Tibial nerve (tissue), 4 donors: ENCODE results near the gene ERV3-1. TPM values are rescaled to one million over a fixed set of nuclear protein-coding genes. Genes with fewer than 3 reads are reported as not detected.

Experiments used
- DNase-seq, 2 donors: peaks; one replicate each; pipeline ENCODE4 v3.0.0-alpha.2; 2019; ENCODE audit warnings: low spot score in 2 of 2
- H3K27ac ChIP-seq, 4 donors: fragments of 200-600 bp; sonication (generic) in 3 of 4; one replicate each; pipeline ENCODE4 v1.5.1; 2017 to 2019; ENCODE audit warnings: mild to moderate bottlenecking in 1 of 4
- H3K27me3 ChIP-seq, 2 donors: fragments of 200-600 bp; sonication (generic) in 1 of 2; one replicate each; pipeline versions ENCODE4 v1.5.1 to v1.6.0; 2017 to 2019
- H3K36me3 ChIP-seq, 3 donors: fragments of 200-600 bp; sonication (generic); one replicate each; pipeline ENCODE4 v1.5.1; 2018 to 2019
- H3K4me1 ChIP-seq, 4 donors: fragments of 200-600 bp; sonication (generic) in 3 of 4; one replicate each; pipeline ENCODE4 v1.5.1; 2017 to 2019
- H3K4me3 ChIP-seq, 4 donors: fragments of 200-600 bp; sonication (generic) in 3 of 4; one replicate each; pipeline ENCODE4 v1.5.1; 2017 to 2019; ENCODE audit warnings: mild to moderate bottlenecking in 1 of 4, moderate library complexity in 1 of 4
- H3K9me3 ChIP-seq, 4 donors: fragments of 200-600 bp; sonication (generic) in 3 of 4; one replicate each; pipeline ENCODE4 v1.5.1; 2017 to 2019
- CTCF ChIP-seq, 5 experiments: fragments of 200-600 bp in 3 of 5; fragments of 450-650 bp in 2 of 5; sonication (generic) in 3 of 5; IDR thresholded peaks; one replicate each; pipeline ENCODE4 v1.5.1; 2016 to 2019; ENCODE audit warnings: antibody characterized with exemption in 5 of 5, mild to moderate bottlenecking in 3 of 5, moderate library complexity in 2 of 5
- EP300 ChIP-seq, 2 donors: sonication (generic); formaldehyde crosslinking; IDR thresholded peaks; one replicate each; pipeline ENCODE4 v1.6.1; 2017; ENCODE audit warnings: antibody characterized with exemption in 2 of 2, mild to moderate bottlenecking in 1 of 2
- POLR2A ChIP-seq, 2 donors: fragments of 450-650 bp; IDR thresholded peaks; one replicate each; pipeline ENCODE4 v1.6.1; 2017; ENCODE audit warnings: antibody characterized with exemption in 2 of 2, mild to moderate bottlenecking in 2 of 2, moderate library complexity in 2 of 2
- WGBS, 2 donors: methylation state at CpG; one replicate each; pipeline ENCODE4 v1.1.5; 2018; 5-methylcytosine and 5-hydroxymethylcytosine counted together
- total RNA-seq, 4 donors: library from RNA; depleted of rRNA; stranded (reverse); fragments of >200 nt; gene quantifications; one replicate each; pipeline ENCODE4 v1.1.0, GENCODE V29; 2016

The ERV3-1 gene
- total RNA-seq, 4 donors from 2014 or later = 19.2 to 33.9 (median 19.7) TPM

- DNase-seq = no peak
- H3K9me3 ChIP-seq = no peaks in the 10 kb centered on the region
- no peak overlapping the region for H3K4me3 ChIP-seq
- no peak overlapping the region for H3K27ac ChIP-seq
- H3K27me3 ChIP-seq = no peaks in the 10 kb centered on the region
- 74 to 88% methylated on average over 1 of the region's 1 CpG for WGBS, 2 donors
- peaks cover 0 to 41% (median 10%) of the 10 kb centered on the region in 4 donors for H3K4me1 ChIP-seq
- no peak for TF ChIP-seq POLR2A (IDR thresholded peaks at IDR 0.05)
- TF ChIP-seq CTCF (IDR thresholded peaks at IDR 0.05) = no peak
- no peak for TF ChIP-seq EP300 (IDR thresholded peaks at IDR 0.05)
- H3K36me3 ChIP-seq = peaks cover 0 to 16% (median 0%) of the 10 kb centered on the region in 3 donors
Measured at GRCh38 chr7:65004575-65004974, 1.9 kb downstream of the ERV3-1 start.

- no peak for TF ChIP-seq POLR2A (IDR thresholded peaks at IDR 0.05)
- Histone ChIP-seq H3K9me3 (peaks cover 0 to 7% (median 0%) of the 10 kb centered on the region in 4 donors), H3K4me1 (peaks cover 0 to 41% (median 10%) of the 10 kb centered on the region in 4 donors), H3K36me3 (peaks cover 0 to 29% (median 0%) of the 10 kb centered on the region in 3 donors), H3K4me3 (no peak overlapping the region), H3K27me3 (no peaks in the 10 kb centered on the region), H3K27ac (no peak overlapping the region)
- 89 to 95% methylated on average over 2 of the region's 2 CpGs for WGBS, 2 donors
- DNase-seq = no peak
Measured at GRCh38 chr7:65002972-65003585, 3.4 kb downstream of the ERV3-1 start.

- Histone ChIP-seq H3K4me3 (no peak overlapping the region), H3K4me1 (peaks cover 0 to 35% (median 10%) of the 10 kb centered on the region in 4 donors), H3K27me3 (no peaks in the 10 kb centered on the region), H3K36me3 (peaks cover 0 to 39% (median 0%) of the 10 kb centered on the region in 3 donors), H3K27ac (no peak overlapping the region), H3K9me3 (peaks cover 0 to 22% (median 0%) of the 10 kb centered on the region in 4 donors)
- DNase-seq = no peak
- TF ChIP-seq CTCF (IDR thresholded peaks at IDR 0.05) = no peak
- TF ChIP-seq POLR2A (IDR thresholded peaks at IDR 0.05) = no peak
- TF ChIP-seq EP300 (IDR thresholded peaks at IDR 0.05) = no peak
- 0% methylated on average over 1 of the region's 1 CpG for WGBS, 2 donors
Measured at GRCh38 chr7:65001291-65001814, 5.1 kb downstream of the ERV3-1 start.

GRCh38 chr7:64999165-65000004 is 7.1 kb downstream of the ERV3-1 start:
- Histone ChIP-seq H3K36me3 (peaks cover 0 to 39% (median 0%) of the 10 kb centered on the region in 3 donors), H3K4me1 (peaks cover 0 to 20% (median 3%) of the 10 kb centered on the region in 4 donors), H3K9me3 (peaks cover 0 to 35% (median 0%) of the 10 kb centered on the region in 4 donors), H3K27ac (peak overlapping the region in 1 of 4 donors; percentile 47), H3K27me3 (no peaks in the 10 kb centered on the region), H3K4me3 (no peak overlapping the region)
- DNase-seq = peak in 1 of 2 donors; percentile 37
- TF ChIP-seq EP300 (IDR thresholded peaks at IDR 0.05) (peak; percentile 41 to 81), CTCF (IDR thresholded peaks at IDR 0.05) (no peak), POLR2A (IDR thresholded peaks at IDR 0.05) (no peak)
- WGBS, 2 donors = 70 to 91% methylated on average over 11 of the region's 11 CpGs

GRCh38 chr7:64998865-64999164 is 7.7 kb downstream of the ERV3-1 start:
- DNase-seq = no peak
- peaks cover 0 to 14% (median under 1%) of the 10 kb centered on the region in 4 donors for H3K4me1 ChIP-seq
- H3K9me3 ChIP-seq = peaks cover 0 to 41% (median 0%) of the 10 kb centered on the region in 4 donors
- 94 to 97% methylated on average over 7 of the region's 7 CpGs for WGBS, 2 donors
- H3K27me3 ChIP-seq = no peaks in the 10 kb centered on the region
- TF ChIP-seq POLR2A (IDR thresholded peaks at IDR 0.05) (no peak), EP300 (IDR thresholded peaks at IDR 0.05) (no peak), CTCF (IDR thresholded peaks at IDR 0.05) (no peak)
- H3K4me3 ChIP-seq = no peak overlapping the region
- peaks cover 0 to 44% (median 0%) of the 10 kb centered on the region in 3 donors for H3K36me3 ChIP-seq
- H3K27ac ChIP-seq = peak overlapping the region in 1 of 4 donors; percentile 47
